ENCODE results near the gene ZNF19.

DNA sequence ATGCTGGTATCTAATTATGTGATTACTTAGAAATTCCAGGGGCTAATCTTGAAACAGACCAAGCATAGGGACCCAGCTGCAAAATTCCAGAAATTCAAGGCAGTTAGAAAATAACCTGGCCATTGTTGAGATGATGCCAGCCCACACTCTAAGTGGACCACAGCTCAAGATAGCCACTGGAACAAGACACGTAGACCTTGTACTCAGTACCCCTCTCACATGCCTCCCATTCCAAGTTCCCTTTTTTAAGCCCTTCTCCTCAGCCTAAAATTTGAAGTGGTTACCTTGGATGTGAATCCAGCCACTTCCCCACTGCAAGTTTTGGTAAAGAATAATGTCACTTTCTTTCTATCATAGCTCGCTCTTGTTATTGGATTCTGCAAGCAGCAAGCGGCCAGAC lies 4.1 kb upstream of the ZNF19 start:
- TF ChIP-seq, protein P1, sequence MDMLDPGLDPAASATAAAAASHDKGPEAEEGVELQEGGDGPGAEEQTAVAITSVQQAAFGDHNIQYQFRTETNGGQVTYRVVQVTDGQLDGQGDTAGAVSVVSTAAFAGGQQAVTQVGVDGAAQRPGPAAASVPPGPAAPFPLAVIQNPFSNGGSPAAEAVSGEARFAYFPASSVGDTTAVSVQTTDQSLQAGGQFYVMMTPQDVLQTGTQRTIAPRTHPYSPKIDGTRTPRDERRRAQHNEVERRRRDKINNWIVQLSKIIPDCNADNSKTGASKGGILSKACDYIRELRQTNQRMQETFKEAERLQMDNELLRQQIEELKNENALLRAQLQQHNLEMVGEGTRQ (IDR thresholded peaks at IDR 0.05), result no peak
- TF ChIP-seq, protein P2, sequence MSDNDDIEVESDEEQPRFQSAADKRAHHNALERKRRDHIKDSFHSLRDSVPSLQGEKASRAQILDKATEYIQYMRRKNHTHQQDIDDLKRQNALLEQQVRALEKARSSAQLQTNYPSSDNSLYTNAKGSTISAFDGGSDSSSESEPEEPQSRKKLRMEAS (IDR thresholded peaks at IDR 0.05), result no peak
- TF ChIP-seq CHD2 (IDR thresholded peaks at IDR 0.05; ENCODE audit: low read length, partially characterized antibody), result no peak
- no peak for TF ChIP-seq MAFK (IDR thresholded peaks at IDR 0.05; ENCODE audit: partially characterized antibody)
- TF ChIP-seq, protein P3, sequence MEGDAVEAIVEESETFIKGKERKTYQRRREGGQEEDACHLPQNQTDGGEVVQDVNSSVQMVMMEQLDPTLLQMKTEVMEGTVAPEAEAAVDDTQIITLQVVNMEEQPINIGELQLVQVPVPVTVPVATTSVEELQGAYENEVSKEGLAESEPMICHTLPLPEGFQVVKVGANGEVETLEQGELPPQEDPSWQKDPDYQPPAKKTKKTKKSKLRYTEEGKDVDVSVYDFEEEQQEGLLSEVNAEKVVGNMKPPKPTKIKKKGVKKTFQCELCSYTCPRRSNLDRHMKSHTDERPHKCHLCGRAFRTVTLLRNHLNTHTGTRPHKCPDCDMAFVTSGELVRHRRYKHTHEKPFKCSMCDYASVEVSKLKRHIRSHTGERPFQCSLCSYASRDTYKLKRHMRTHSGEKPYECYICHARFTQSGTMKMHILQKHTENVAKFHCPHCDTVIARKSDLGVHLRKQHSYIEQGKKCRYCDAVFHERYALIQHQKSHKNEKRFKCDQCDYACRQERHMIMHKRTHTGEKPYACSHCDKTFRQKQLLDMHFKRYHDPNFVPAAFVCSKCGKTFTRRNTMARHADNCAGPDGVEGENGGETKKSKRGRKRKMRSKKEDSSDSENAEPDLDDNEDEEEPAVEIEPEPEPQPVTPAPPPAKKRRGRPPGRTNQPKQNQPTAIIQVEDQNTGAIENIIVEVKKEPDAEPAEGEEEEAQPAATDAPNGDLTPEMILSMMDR (IDR thresholded peaks at IDR 0.05), result no peak
- TF ChIP-seq CHD4 (IDR thresholded peaks at IDR 0.05; ENCODE audit: borderline replicate concordance), result no peak
- no peak for TF ChIP-seq RFX5 (IDR thresholded peaks at IDR 0.05)
- TF ChIP-seq CBX2 (IDR thresholded peaks at IDR 0.05; ENCODE audit: borderline replicate concordance, low read depth), result no peak
- no peak for TF ChIP-seq JUN (IDR thresholded peaks at IDR 0.05)
- TF ChIP-seq EP300 (IDR thresholded peaks at IDR 0.05), result no peak
- no peak for TF ChIP-seq POLR2A (IDR thresholded peaks at IDR 0.05; ENCODE audit: low read length)
- no peak for TF ChIP-seq ZFP36 (IDR thresholded peaks at IDR 0.05; ENCODE audit: borderline replicate concordance, partially characterized antibody)
- TF ChIP-seq MYC (IDR thresholded peaks at IDR 0.05; ENCODE audit: borderline replicate concordance, low read length), result no peak
- TF ChIP-seq, protein P4, sequence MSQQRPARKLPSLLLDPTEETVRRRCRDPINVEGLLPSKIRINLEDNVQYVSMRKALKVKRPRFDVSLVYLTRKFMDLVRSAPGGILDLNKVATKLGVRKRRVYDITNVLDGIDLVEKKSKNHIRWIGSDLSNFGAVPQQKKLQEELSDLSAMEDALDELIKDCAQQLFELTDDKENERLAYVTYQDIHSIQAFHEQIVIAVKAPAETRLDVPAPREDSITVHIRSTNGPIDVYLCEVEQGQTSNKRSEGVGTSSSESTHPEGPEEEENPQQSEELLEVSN (IDR thresholded peaks at IDR 0.05; ENCODE audit: borderline replicate concordance, low read depth), result no peak
